Esophagus muscularis mucosa (tissue), 3 donors: ENCODE measurements around the gene CFB.

Experiments
- EP300 ChIP-seq: sonication (generic); formaldehyde crosslinking; IDR thresholded peaks from one replicate; pipeline ENCODE4 v1.6.1; 2017; ENCODE audit warnings: antibody characterized with exemption
- TF ChIP-seq, protein P1 (sequence below), 3 experiments: fragments of 200-600 bp in 2 of 3; fragments of 450-650 bp in 1 of 3; sonication (generic) in 2 of 3; IDR thresholded peaks; one replicate each; pipeline ENCODE4 v1.5.1; 2017 to 2019; ENCODE audit warnings: antibody characterized with exemption in 3 of 3, mild to moderate bottlenecking in 2 of 3, moderate library complexity in 1 of 3

DNA sequence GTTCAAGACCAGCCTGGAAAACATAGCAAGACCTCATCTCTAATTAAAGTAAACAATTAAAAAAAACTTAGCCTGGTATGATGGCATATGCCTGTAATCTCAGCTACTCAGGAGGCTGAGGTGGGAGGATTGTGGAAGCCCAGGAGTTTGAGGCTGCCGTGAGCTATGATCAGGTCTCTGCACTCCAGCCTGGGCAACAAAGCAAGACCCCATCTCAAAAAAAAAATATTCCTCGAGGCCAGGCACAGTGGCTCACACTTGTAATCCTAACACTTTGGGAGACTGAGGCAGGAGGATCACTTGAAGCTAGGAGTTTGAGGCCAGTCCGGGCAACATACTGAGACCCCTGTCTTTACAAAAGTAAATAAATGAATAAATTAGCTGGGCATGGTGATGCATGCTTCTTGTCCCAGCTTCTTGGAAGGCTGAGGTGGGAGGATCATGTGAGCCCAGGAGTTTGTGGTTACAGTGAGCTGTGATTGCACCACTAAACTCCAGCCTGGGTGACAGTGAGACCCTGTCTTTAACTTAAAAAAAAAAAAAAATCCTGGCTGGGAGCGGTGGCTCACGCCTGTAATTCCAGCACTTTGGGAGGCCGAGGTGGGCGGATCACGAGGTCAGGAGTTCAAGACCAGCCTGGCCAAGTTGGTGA lies 27.7 kb upstream of the CFB start:
- TF ChIP-seq, protein P1, sequence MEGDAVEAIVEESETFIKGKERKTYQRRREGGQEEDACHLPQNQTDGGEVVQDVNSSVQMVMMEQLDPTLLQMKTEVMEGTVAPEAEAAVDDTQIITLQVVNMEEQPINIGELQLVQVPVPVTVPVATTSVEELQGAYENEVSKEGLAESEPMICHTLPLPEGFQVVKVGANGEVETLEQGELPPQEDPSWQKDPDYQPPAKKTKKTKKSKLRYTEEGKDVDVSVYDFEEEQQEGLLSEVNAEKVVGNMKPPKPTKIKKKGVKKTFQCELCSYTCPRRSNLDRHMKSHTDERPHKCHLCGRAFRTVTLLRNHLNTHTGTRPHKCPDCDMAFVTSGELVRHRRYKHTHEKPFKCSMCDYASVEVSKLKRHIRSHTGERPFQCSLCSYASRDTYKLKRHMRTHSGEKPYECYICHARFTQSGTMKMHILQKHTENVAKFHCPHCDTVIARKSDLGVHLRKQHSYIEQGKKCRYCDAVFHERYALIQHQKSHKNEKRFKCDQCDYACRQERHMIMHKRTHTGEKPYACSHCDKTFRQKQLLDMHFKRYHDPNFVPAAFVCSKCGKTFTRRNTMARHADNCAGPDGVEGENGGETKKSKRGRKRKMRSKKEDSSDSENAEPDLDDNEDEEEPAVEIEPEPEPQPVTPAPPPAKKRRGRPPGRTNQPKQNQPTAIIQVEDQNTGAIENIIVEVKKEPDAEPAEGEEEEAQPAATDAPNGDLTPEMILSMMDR (IDR thresholded peaks at IDR 0.05) = no peak
- no peak for TF ChIP-seq EP300
